Esophagus squamous epithelium (tissue), 5 donors: ENCODE results near the gene GSE1. TPM values are rescaled to one million over a fixed set of nuclear protein-coding genes. Genes with fewer than 3 reads are reported as not detected.

ENCODE experiments used
- DNase-seq: peaks from one replicate; lab custom pipeline; 2025; lab: John Stamatoyannopoulos, UW
- H3K27ac ChIP-seq, 4 donors: fragments of 200-600 bp; sonication (generic); one replicate each; pipeline ENCODE4 v1.5.1; 2016 to 2019; ENCODE audit warnings: mild to moderate bottlenecking in 1 of 4
- H3K27me3 ChIP-seq, 4 donors: fragments of 200-600 bp; sonication (generic); 1 replicate in 3 of 4; 2 replicates in 1 of 4; pipeline versions ENCODE4 v1.5.1 to v1.6.0; 2017 to 2021; ENCODE audit warnings: antibody characterized with exemption in 1 of 4
- H3K36me3 ChIP-seq, 3 donors: fragments of 200-600 bp; sonication (generic); one replicate each; pipeline ENCODE4 v1.5.1; 2016 to 2019
- H3K4me1 ChIP-seq, 3 donors: fragments of 200-600 bp; sonication (generic); one replicate each; pipeline ENCODE4 v1.5.1; 2017 to 2019
- H3K4me3 ChIP-seq, 4 donors: fragments of 200-600 bp; sonication (generic); 1 replicate in 3 of 4; 2 replicates in 1 of 4; pipeline ENCODE4 v1.5.1; 2016 to 2019; ENCODE audit warnings: mild to moderate bottlenecking in 2 of 4, moderate library complexity in 1 of 4
- H3K9me3 ChIP-seq, 3 donors: fragments of 200-600 bp; sonication (generic); one replicate each; pipeline ENCODE4 v1.5.1; 2016 to 2019
- POLR2A ChIP-seq, 4 donors: fragments of 450-650 bp; IDR thresholded peaks; one replicate each; pipeline ENCODE4 v1.6.1; 2017; ENCODE audit warnings: antibody characterized with exemption in 4 of 4, mild to moderate bottlenecking in 4 of 4, moderate library complexity in 3 of 4
- WGBS, 2 donors: methylation state at CpG; one replicate each; pipeline ENCODE4 v1.1.5; 2018; 5-methylcytosine and 5-hydroxymethylcytosine counted together
- intact Hi-C: fragments of 100-400 bp; cut with DNase I; formaldehyde crosslinking; loops from one replicate; pipeline ENCODE4 v1.15.0; 2022
- total RNA-seq, 4 donors: library from RNA; depleted of rRNA; stranded (reverse); fragments of >200 nt; gene quantifications; one replicate each; pipeline ENCODE4 v1.1.0, GENCODE V29; 2016
- TF ChIP-seq, protein P1 (sequence below), 6 experiments: fragments of 450-650 bp in 4 of 6; fragments of 200-600 bp in 2 of 6; sonication (generic) in 2 of 6; IDR thresholded peaks; one replicate each; pipeline ENCODE4 v1.5.1; 2016 to 2019; ENCODE audit warnings: antibody characterized with exemption in 6 of 6, mild to moderate bottlenecking in 4 of 6, moderate library complexity in 4 of 6
- donor health status: DM: yes; HTN: yes; CAD: no.

Gene GSE1
- total RNA-seq, 4 donors from 2014 or later = 24.6 to 33.6 (median 28.9) TPM

- Histone ChIP-seq H3K27ac (no peak overlapping the region), H3K4me3 (no peak overlapping the region), H3K9me3 (no peaks in the 10 kb centered on the region), H3K36me3 (peaks cover 63 to 100% (median 67%) of the 10 kb centered on the region in 3 donors), H3K4me1 (peaks cover 4 to 10% (median 4%) of the 10 kb centered on the region in 3 donors), H3K27me3 (no peaks in the 10 kb centered on the region)
- no peak for DNase-seq
- whole genome bisulfite sequencing, 2 donors = 87 to 96% methylated on average over 4 of the region's 42 CpGs
- intact Hi-C loops = no loop called here
- no peak for TF ChIP-seq POLR2A (IDR thresholded peaks at IDR 0.05)
- TF ChIP-seq, protein P1, sequence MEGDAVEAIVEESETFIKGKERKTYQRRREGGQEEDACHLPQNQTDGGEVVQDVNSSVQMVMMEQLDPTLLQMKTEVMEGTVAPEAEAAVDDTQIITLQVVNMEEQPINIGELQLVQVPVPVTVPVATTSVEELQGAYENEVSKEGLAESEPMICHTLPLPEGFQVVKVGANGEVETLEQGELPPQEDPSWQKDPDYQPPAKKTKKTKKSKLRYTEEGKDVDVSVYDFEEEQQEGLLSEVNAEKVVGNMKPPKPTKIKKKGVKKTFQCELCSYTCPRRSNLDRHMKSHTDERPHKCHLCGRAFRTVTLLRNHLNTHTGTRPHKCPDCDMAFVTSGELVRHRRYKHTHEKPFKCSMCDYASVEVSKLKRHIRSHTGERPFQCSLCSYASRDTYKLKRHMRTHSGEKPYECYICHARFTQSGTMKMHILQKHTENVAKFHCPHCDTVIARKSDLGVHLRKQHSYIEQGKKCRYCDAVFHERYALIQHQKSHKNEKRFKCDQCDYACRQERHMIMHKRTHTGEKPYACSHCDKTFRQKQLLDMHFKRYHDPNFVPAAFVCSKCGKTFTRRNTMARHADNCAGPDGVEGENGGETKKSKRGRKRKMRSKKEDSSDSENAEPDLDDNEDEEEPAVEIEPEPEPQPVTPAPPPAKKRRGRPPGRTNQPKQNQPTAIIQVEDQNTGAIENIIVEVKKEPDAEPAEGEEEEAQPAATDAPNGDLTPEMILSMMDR (IDR thresholded peaks at IDR 0.05) = no peak
Measured at GRCh38 chr16:85660843-85661739, 48.0 kb downstream of the GSE1 start.

DNA sequence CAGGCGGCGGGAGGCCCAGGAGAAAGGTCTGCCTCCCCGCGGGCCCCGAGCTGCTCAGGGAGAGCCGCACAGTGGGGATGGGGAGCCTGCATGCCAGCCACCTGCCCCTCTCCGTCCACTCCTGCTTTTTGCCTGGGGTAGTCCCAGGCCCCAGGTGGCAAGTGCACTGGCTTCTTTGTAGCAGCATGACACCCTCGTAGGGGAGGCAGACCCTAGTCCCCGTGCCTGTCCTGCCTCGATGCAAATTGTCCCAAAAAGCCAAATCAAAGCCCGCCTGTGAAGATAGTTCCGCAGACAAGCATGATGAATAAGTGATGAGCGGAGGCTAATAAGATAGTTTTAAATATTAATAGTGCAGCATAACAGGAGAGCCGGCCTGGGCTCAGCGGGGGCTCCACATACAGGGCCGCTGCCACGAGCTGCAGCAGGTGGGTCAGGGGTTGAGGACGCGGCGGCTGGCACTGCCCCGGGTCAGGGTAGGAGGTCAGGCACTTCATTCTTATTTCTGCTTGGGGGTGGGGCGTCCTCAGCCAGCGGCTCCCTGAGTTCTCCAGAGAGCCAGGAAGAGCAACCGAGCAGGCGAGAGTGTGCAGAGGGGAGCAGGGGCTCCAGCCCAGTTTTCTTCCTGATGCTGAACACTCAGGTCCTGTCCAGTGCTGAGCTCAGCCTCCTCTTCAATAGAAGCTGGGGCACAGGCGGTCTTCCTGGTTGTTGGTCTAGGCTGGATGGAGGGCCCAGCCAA is 48.8 kb downstream of the GSE1 start:
- H3K4me1 ChIP-seq = peaks cover 4 to 10% (median 4%) of the 10 kb centered on the region in 3 donors
- intact Hi-C loops = no loop called here
- H3K4me3 ChIP-seq = no peak overlapping the region
- peaks cover 64 to 100% (median 68%) of the 10 kb centered on the region in 3 donors for H3K36me3 ChIP-seq
- TF ChIP-seq POLR2A (IDR thresholded peaks at IDR 0.05) = no peak
- TF ChIP-seq, protein P1 (IDR thresholded peaks at IDR 0.05) = no peak
- 94 to 96% methylated on average over 13 of the region's 26 CpGs for WGBS, 2 donors
- no peak overlapping the region for H3K27ac ChIP-seq
- H3K9me3 ChIP-seq = no peaks in the 10 kb centered on the region
- H3K27me3 ChIP-seq = no peaks in the 10 kb centered on the region
- no peak for DNase-seq

DNA sequence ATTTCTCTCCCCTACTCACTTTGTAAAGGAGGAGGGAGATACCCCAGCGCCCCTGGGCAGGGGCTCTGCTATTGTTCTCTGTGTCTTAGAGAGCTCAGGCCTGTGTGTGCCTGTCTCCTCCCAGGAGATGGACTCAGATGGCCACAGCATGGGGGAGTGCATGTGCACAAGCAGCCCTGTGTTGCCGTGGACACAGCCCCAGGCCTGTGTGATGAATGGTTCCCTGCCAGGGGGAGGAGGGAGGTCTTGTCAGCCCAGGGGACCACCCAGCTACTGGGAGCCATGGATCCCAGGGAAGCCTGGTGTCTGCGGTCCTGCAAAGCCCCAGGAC is 49.3 kb downstream of the GSE1 start:
- WGBS, 2 donors = 50% methylated on average over 1 of the region's 3 CpGs; no CpG with 5 or more reads in 1 of the 2 donors
- Histone ChIP-seq H3K27me3 (no peaks in the 10 kb centered on the region), H3K36me3 (peaks cover 61 to 100% (median 68%) of the 10 kb centered on the region in 3 donors), H3K4me1 (peaks cover 4 to 10% (median 4%) of the 10 kb centered on the region in 3 donors), H3K27ac (no peak overlapping the region), H3K4me3 (no peak overlapping the region), H3K9me3 (no peaks in the 10 kb centered on the region)
- DNase-seq = no peak
- no peak for TF ChIP-seq POLR2A (IDR thresholded peaks at IDR 0.05)
- TF ChIP-seq, protein P1 (IDR thresholded peaks at IDR 0.05) = no peak
- intact Hi-C loops = no loop called here

DNA sequence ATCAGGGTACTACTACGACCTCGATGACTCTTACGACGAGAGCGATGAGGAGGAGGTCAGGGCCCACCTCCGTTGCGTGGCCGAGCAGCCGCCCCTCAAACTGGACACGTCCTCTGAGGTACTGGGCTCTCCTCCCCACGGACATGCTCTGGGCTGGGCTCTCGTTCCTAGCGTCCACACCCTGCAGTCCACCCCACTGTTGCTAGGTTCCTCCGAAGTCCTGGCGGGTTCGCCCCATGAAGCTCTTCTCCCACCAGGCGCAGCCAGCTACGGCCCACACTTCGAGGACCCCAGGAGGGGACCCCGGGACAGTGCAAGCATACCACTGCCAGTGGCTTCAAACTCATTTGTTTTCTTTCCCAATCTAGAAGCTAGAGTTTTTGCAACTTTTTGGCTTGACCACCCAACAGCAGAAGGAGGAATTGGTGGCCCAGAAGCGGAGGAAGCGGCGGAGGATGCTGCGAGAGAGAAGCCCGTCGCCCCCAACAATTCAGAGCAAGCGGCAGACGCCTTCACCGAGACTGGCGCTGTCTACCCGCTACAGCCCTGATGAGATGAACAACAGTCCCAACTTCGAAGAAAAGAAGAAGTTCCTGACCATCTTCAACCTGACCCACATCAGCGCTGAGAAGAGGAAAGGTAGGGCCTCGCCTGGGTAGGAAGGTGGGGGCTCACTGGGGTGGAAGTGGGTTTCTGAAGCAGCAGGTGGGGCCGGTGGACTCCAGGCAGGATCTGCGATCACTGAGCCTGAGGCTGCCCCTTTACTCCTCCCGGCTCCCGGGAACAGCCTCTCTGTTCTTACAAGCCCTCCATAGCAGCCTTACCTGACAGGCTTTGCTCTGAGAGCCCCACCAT is 50.1 kb downstream of the GSE1 start:
- intact Hi-C loops = no loop called here
- Histone ChIP-seq H3K27me3 (no peaks in the 10 kb centered on the region), H3K4me3 (no peak overlapping the region), H3K9me3 (no peaks in the 10 kb centered on the region), H3K36me3 (peaks cover 63 to 100% (median 64%) of the 10 kb centered on the region in 3 donors), H3K27ac (no peak overlapping the region), H3K4me1 (peaks cover 4 to 10% (median 4%) of the 10 kb centered on the region in 3 donors)
- TF ChIP-seq, protein P1 (IDR thresholded peaks at IDR 0.05) = no peak
- TF ChIP-seq POLR2A (IDR thresholded peaks at IDR 0.05) = no peak
- 90 to 93% methylated on average over 34 to 38 of the region's 38 CpGs for WGBS, 2 donors
- DNase-seq = no peak
